GM23248 (cell line): ENCODE results near the gene NFIC.

Experiments
- EZH2 ChIP-seq: fragments of 200-600 bp; sonication (generic); IDR thresholded peaks from 2 replicates; pipeline ENCODE4 v1.6.1; 2018; ENCODE audit warnings: antibody characterized with exemption, mild to moderate bottlenecking; ENCODE audit not compliant: insufficient read depth, poor library complexity, severe bottlenecking
- EZH2phosphoT487 ChIP-seq: fragments of 200-600 bp; sonication (generic); IDR thresholded peaks from 2 replicates; pipeline ENCODE4 v1.6.1; 2018; ENCODE audit warnings: antibody characterized with exemption, moderate library complexity, mild to moderate bottlenecking, low read depth; ENCODE audit not compliant: insufficient read depth

DNA sequence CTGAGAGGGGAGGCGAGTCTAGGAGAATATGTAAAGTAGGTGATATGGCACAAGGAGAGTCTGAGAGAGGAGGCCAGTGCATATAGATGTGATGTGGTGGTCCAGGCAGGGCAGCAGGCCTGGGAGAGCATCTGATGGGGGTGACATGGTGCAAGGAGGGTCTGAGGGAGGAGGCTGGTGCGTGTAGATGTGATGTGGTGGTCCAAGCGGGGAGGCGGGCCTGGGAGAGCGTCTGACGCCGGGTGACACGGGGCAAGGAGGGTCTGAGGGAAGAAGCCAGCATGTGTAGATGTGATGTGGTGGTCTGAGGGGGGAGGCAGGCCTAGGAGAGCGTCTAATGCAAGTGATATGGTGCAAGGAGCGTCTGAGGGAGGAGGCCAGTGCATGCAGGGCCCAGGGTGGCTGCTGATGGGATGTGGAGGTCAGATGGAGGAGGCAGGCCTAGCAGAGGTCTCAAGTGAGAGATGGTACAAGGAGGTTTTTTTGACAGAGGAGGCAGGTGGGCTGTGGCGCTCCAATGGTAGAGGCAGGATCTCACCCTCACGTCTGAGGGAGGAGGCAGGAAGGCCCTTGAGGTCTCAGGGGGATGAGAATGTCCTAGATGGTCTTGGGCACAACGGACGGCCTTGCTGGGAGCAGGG is 16.2 kb downstream of the NFIC start:
- TF ChIP-seq EZH2 (no peak), EZH2phosphoT487 (no peak)
